GM21360 (cell line): ENCODE results near the gene TENM4.

Source experiments
- ATAC-seq: cut with Tn5 transposase; IDR thresholded peaks from one replicate; pipeline ENCODE4 v1.9.1; 2021; ENCODE audit warnings: mild to moderate bottlenecking, moderate library complexity; ENCODE audit not compliant: unreplicated experiment

The TENM4 gene

GRCh38 chr11:78954261-78954660 is 486.6 kb downstream of the TENM4 start:
- no peak for ATAC-seq

- no peak for ATAC-seq
Measured at GRCh38 chr11:78952890-78953289, 487.9 kb downstream of the TENM4 start.

- ATAC-seq, result no peak
Measured at GRCh38 chr11:78952175-78952574, 488.7 kb downstream of the TENM4 start.

GRCh38 chr11:78949976-78950690 is 490.7 kb downstream of the TENM4 start:
- no peak for ATAC-seq

GRCh38 chr11:78946945-78947902 is 493.6 kb downstream of the TENM4 start:
- no peak for ATAC-seq

- no peak for ATAC-seq
Measured at GRCh38 chr11:78943841-78944240, 497.0 kb downstream of the TENM4 start.

- ATAC-seq, result no peak
Measured at GRCh38 chr11:78943154-78943553, 497.7 kb downstream of the TENM4 start.

GRCh38 chr11:78941226-78941851 is 499.5 kb downstream of the TENM4 start:
- ATAC-seq, result no peak

- no peak for ATAC-seq
Measured at GRCh38 chr11:78940500-78941225, 500.2 kb downstream of the TENM4 start.

- no peak for ATAC-seq
Measured at GRCh38 chr11:78938971-78939370, 501.9 kb downstream of the TENM4 start.

GRCh38 chr11:78938036-78938435 is 502.8 kb downstream of the TENM4 start:
- no peak for ATAC-seq

GRCh38 chr11:78935398-78936068 is 505.3 kb downstream of the TENM4 start:
- no peak for ATAC-seq

GRCh38 chr11:78933350-78933749 is 507.5 kb downstream of the TENM4 start:
- ATAC-seq, result no peak

- ATAC-seq, result no peak
Measured at GRCh38 chr11:78932757-78933156, 508.1 kb downstream of the TENM4 start.

- no peak for ATAC-seq
Measured at GRCh38 chr11:78931891-78932290, 508.9 kb downstream of the TENM4 start.

- no peak for ATAC-seq
Measured at GRCh38 chr11:78930810-78931523, 509.9 kb downstream of the TENM4 start.

GRCh38 chr11:78929906-78930220 is 511.0 kb downstream of the TENM4 start:
- no peak for ATAC-seq

- no peak for ATAC-seq
Measured at GRCh38 chr11:78929207-78929905, 511.5 kb downstream of the TENM4 start.

GRCh38 chr11:78927511-78927910 is 513.3 kb downstream of the TENM4 start:
- no peak for ATAC-seq
